Type B pancreatic cell (in vitro differentiated cells): ENCODE measurements around the gene LRFN4. TPM values are rescaled to one million over a fixed set of nuclear protein-coding genes. Genes with fewer than 3 reads are reported as not detected.

Experiments used
- DNase-seq: peaks from one replicate; pipeline ENCODE4 v3.0.0; 2021; ENCODE audit warnings: mixed read lengths; ENCODE audit not compliant: unreplicated experiment; ENCODE audit errors: extremely low spot score
- H3K27ac Mint-ChIP-seq: 2 replicates; pipeline ENCODE4 v1.8.0; 2021; ENCODE audit warnings: mild to moderate bottlenecking, mixed read lengths
- H3K27me3 Mint-ChIP-seq: 2 replicates; pipeline ENCODE4 v1.8.0; 2021; ENCODE audit warnings: mixed read lengths
- H3K36me3 Mint-ChIP-seq: 2 replicates; pipeline ENCODE4 v1.8.0; 2021; ENCODE audit warnings: mixed read lengths
- H3K4me1 Mint-ChIP-seq: one replicate; pipeline ENCODE4 v1.8.0; 2021; ENCODE audit warnings: mixed read lengths; ENCODE audit not compliant: unreplicated experiment
- H3K4me3 Mint-ChIP-seq: 2 replicates; pipeline ENCODE4 v1.8.0; 2021; ENCODE audit warnings: mild to moderate bottlenecking, mixed read lengths
- H3K9me3 Mint-ChIP-seq: 2 replicates; pipeline ENCODE4 v1.8.0; 2021; ENCODE audit warnings: mixed read lengths
- CTCF ChIP-seq: fragments of 200-600 bp; sonication (generic); conservative IDR thresholded peaks from 2 replicates; pipeline ENCODE4 v1.5.0; 2021; ENCODE audit warnings: antibody characterized with exemption, mild to moderate bottlenecking
- total RNA-seq: library from RNA; stranded (reverse); gene quantifications from 2 replicates; pipeline ENCODE4 v1.2.1, GENCODE V29; 2021; ENCODE audit warnings: low replicate concordance

Gene LRFN4
- total RNA-seq, 1 donor from 2014 or later, result 28.5 TPM

GRCh38 chr11:66850588-66851238 lies 6.2 kb upstream of the LRFN4 start:
- no peak overlapping the region for H3K27ac Mint-ChIP-seq
- H3K27me3 Mint-ChIP-seq, result no peaks in the 10 kb centered on the region
- no peak for DNase-seq
- TF ChIP-seq CTCF, result no peak
- H3K4me1 Mint-ChIP-seq, result peaks cover 4% of the 10 kb centered on the region
- H3K9me3 Mint-ChIP-seq, result no peaks in the 10 kb centered on the region
- H3K4me3 Mint-ChIP-seq, result no peak overlapping the region
- no peaks in the 10 kb centered on the region for H3K36me3 Mint-ChIP-seq

- H3K9me3 Mint-ChIP-seq, result no peaks in the 10 kb centered on the region
- peaks cover 6% of the 10 kb centered on the region for H3K4me1 Mint-ChIP-seq
- H3K4me3 Mint-ChIP-seq, result no peak overlapping the region
- no peaks in the 10 kb centered on the region for H3K36me3 Mint-ChIP-seq
- DNase-seq, result no peak
- no peaks in the 10 kb centered on the region for H3K27me3 Mint-ChIP-seq
- H3K27ac Mint-ChIP-seq, result no peak overlapping the region
- no peak for TF ChIP-seq CTCF
Observed at GRCh38 chr11:66851239-66851596, 5.6 kb upstream of the LRFN4 start.

- no peak overlapping the region for H3K4me3 Mint-ChIP-seq
- no peak overlapping the region for H3K27ac Mint-ChIP-seq
- H3K27me3 Mint-ChIP-seq, result no peaks in the 10 kb centered on the region
Observed at GRCh38 chr11:66851698-66852465, 5.0 kb upstream of the LRFN4 start.

GRCh38 chr11:66852466-66853241 lies 4.2 kb upstream of the LRFN4 start:
- Mint-ChIP-seq H3K36me3 (no peaks in the 10 kb centered on the region), H3K4me1 (peaks cover 6% of the 10 kb centered on the region), H3K9me3 (no peaks in the 10 kb centered on the region), H3K4me3 (no peak overlapping the region), H3K27ac (no peak overlapping the region), H3K27me3 (no peaks in the 10 kb centered on the region)
- TF ChIP-seq CTCF, result no peak
- DNase-seq, result no peak

More at GRCh38 chr11:66851698-66852465, 5.0 kb upstream of the LRFN4 start:
- H3K36me3 Mint-ChIP-seq, result no peaks in the 10 kb centered on the region
- TF ChIP-seq CTCF, result no peak
- no peaks in the 10 kb centered on the region for H3K9me3 Mint-ChIP-seq
- no peak for DNase-seq
- H3K4me1 Mint-ChIP-seq, result peaks cover 6% of the 10 kb centered on the region

GRCh38 chr11:66853242-66854229 lies 3.3 kb upstream of the LRFN4 start:
- no peaks in the 10 kb centered on the region for H3K9me3 Mint-ChIP-seq
- H3K27ac Mint-ChIP-seq, result no peak overlapping the region
- H3K36me3 Mint-ChIP-seq, result no peaks in the 10 kb centered on the region
- peak overlapping the region; percentile 3 for H3K4me3 Mint-ChIP-seq
- peaks cover 6% of the 10 kb centered on the region for H3K4me1 Mint-ChIP-seq
- no peak for DNase-seq
- no peak for TF ChIP-seq CTCF
- no peaks in the 10 kb centered on the region for H3K27me3 Mint-ChIP-seq
